GM19023 (cell line): ENCODE results near the gene SLC25A18.
"Not testable (repeated sequence)": the region's sequence is repeated elsewhere in the genome, so short reads cannot be mapped to it uniquely, and the experiment has no call there.

ENCODE experiments used
- ATAC-seq: cut with Tn5 transposase; IDR thresholded peaks from one replicate; pipeline ENCODE4 v1.9.1; 2021; ENCODE audit warnings: mild to moderate bottlenecking, moderate library complexity; ENCODE audit not compliant: unreplicated experiment

Gene SLC25A18

DNA sequence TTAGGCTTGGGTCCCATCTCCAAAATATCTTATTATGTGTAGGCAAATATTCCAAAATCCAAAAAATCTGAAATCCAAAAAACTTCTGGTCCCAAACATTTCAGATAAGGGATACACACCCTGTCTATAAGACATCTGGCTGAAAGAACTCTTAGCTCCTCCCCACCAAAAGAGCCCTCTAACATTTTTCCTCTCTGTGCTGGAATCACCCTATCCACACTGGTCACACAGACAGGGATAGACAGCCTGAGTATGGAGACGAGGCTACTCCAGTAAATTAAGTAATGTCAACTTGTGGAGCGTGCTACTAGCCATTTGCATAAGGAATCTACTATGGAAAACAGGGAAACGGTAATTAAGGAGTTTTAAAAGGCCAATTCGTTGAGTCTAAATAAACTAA is 40.4 kb downstream of the SLC25A18 start:
- no peak for ATAC-seq

DNA sequence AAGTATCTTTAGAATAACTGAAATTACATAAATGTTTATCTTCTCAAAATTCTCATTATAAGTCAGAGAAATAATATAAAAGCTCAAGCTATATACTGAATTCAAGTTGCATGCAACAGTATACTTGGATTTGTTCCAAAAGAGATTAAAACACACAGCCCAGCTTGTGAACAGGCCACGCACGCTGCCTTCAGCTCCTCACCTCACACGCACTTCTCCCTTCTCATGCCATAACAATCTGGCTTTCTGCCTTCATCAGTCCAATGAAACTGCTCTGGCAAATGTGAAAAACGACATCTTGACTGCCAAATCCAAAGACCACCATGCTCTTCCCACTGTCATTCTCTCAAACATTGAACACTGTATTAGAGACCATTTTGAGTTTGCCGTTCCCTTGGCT is 43.2 kb downstream of the SLC25A18 start:
- ATAC-seq: no peak

- no peak for ATAC-seq
Measured at GRCh38 chr22:17607891-17608521, 44.7 kb downstream of the SLC25A18 start.

GRCh38 chr22:17612057-17612456 is 48.8 kb downstream of the SLC25A18 start:
- no peak for ATAC-seq

DNA sequence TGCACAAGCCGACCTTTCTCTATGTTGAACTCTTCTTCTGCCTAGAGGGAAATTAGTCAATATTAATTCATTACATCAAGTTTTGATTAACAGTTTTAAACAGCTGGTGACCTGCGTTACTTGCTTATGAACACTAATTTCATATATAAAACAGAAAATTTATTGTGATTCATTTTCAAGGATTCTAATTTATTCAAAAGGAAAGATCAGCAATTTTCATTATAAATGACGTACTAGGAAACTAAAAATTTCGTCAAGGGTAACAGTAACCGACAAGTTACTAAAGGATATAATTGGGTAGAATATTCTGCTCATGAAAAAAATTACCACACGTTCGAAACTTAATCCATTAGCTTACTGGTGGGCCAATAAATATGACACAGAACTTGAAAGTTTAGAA is 50.0 kb downstream of the SLC25A18 start:
- no peak for ATAC-seq

- ATAC-seq: no peak
Measured at GRCh38 chr22:17627961-17628405, 64.7 kb downstream of the SLC25A18 start.

- ATAC-seq: peak; percentile 100
Measured at GRCh38 chr22:17628406-17629172, 65.3 kb downstream of the SLC25A18 start, which contains the start of gene ATP6V1E1. ATP6V1E1 (minus strand) TSS chr22:17628749; CDS start chr22:17628635, 114 bp downstream.

DNA sequence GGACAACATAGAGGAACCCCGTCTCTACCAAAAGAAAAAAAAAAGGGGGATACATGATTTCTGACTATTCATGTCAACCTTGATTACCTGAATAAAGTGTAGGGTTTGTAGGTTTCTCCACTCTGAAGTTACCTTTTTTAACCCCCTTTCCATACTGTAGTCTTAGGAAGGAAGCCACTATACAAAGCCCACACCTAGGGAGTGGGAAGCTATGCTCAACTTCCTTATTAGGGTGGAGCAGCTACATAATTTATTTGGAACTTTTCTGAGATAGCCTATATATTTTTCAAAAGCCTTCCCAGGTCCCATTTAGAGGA is 65.8 kb downstream of the SLC25A18 start:
- no peak for ATAC-seq

DNA sequence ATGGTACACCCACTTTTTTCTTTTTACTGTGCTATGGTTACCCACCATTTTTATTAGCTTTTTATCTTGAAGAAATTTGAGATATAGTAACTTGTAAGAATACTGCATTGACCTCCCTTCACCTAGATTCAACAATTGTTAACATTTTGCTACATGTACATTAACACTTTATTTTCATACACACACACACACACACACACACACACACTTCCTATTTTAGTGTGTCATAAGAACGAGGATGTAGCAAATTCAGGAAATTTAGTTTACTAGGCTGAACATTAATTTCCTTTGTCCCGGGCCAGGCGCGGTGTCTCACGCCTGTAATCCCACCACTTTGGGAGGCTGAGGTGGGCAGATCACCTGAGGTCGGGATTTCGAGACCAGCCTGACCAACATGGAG is 66.3 kb downstream of the SLC25A18 start:
- no peak for ATAC-seq

- ATAC-seq: no peak
Measured at GRCh38 chr22:17631076-17631565, 67.8 kb downstream of the SLC25A18 start.

DNA sequence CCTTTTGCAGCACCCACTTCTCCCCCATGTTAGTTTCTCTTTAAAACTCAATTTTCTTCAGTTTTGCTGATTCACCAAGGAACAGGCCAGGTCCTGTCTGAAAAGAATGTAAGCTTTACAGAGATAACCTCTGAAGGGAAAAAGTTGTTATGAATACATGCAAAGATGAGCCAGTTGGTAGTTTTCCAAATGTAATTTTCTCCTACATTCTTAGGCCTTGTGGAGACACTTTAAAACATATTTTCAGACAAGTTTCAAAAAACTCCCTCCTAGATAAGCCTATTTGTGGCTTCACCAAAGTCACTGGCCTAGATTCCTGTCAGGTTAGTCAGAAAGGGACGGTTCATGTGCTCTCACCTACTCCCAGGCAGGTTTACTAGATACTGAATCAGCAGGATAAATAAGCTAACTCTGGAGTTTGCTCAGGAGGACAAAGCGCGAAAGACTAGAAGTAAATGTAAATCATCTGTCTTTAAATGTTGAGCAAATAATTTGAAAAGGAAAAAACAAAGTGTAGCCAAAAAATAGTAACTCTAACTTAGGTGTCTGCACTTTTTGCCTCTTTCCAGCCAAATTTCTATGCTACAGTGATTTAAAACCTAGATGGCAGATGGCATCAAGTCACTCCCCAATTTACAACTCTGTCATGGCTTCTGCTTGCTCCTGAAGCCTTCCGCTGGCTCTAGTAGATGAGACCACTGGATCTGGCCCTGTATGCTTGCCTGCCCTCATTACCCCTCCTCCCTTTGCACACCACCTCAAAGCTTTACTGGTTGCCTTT is 70.1 kb downstream of the SLC25A18 start:
- no peak for ATAC-seq

DNA sequence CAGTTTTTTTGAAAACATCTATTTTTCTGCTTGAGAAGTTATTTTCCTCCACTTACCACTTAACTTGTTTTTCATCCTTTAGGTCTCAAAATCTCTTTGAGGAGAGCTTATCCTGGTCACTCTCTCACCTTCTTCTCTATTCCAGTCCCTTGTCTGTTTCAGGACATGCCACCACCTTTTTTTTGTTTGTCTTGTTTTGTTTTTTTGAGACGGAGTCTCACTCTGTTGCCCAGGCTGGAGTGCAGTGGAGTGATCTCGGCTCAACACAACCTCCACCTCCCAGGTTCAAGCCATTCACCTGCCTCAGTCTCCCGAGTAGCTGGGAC is 70.7 kb downstream of the SLC25A18 start:
- ATAC-seq: no peak

- ATAC-seq: no peak
Measured at GRCh38 chr22:17634696-17635095, 71.4 kb downstream of the SLC25A18 start.

GRCh38 chr22:17636850-17637249 is 73.6 kb downstream of the SLC25A18 start:
- ATAC-seq: not testable (repeated sequence)

DNA sequence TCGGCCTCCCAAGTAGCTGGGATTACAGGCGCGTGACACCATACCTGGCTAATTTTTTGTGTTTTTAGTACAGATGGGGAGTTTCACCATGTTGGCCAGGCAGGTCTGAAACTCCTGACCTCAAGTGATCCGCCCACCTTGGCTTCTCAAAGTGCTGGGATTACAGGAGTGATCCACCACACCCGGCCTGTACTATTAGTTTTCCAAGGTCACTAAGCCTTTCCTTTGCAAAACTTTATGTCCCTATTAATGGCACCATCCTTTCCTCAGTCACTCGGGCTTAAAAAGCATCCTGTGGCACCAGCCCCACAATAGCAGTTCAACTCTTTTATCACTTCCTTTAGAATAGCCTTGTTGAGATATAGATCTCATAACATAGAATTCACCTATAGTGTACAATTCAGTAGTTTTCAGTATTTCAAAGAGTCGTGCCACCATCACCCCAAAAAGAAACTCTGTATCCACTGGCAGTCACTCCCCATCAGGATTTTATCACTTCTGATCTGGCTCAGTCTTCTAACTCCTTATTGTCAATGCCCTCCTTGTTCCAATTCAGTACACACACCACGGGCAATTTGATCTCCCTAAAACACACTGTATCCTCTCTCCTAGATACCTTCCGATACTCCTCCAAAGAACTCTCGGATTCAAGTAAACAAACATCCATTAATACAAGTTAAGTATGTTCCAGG is 74.3 kb downstream of the SLC25A18 start:
- no peak for ATAC-seq

- ATAC-seq: peak; percentile 19
Measured at GRCh38 chr22:17638182-17638431, 74.8 kb downstream of the SLC25A18 start.

- ATAC-seq: peak; percentile 95
Measured at GRCh38 chr22:17638432-17639246, 75.3 kb downstream of the SLC25A18 start, which contains the start of gene BCL2L13. BCL2L13 (plus strand) TSS chr22:17638757; CDS start chr22:17655712, 16,955 bp downstream.

DNA sequence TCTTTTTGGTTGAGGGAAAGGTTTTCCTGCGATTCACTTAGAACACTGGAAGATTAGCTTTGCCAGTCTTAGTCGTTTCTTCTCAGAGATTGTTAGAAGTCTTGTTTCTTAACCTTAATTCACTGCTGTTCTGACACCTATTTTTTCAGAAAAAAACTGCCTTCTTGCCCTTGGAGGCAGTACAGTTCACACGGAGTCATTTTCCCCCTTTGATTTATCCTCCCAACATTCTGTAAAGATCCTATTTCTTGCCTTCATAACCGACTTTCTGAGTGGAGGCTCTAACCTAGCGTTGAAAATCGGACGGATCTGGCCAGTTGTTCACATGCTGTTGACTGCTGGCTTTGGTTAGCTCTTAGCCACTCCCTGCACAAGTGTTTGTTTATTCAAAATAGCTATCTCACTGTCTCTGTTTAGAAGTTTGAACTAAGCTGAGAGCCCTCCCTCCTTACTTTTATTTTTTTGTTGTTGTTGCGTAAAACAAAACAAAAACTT is 76.0 kb downstream of the SLC25A18 start:
- peak; percentile 33 for ATAC-seq
